Measurements from ENCODE around the gene LRRC59. TPM values are rescaled to one million over a fixed set of nuclear protein-coding genes. Genes with fewer than 3 reads are reported as not detected.
A peak's percentile ranks its signal among the peaks of the same experiment; 100 is the strongest.
"Not testable (repeated sequence)": the region's sequence is repeated elsewhere in the genome, so short reads cannot be mapped to it uniquely, and the experiment has no call there.

LRRC59 gene
- polyA plus RNA-seq, 1 donor (not counting 4 experiments of a cell fraction or from before 2014, with no cell fraction given): 152 TPM

- H3K79me2 ChIP-seq (ENCODE audit: control insufficient read depth, insufficient read depth, low read length); H3K4me2 ChIP-seq (ENCODE audit: control insufficient read depth, extremely low read depth, insufficient read depth, low read depth, low read length); H3K36me3 ChIP-seq (ENCODE audit: control insufficient read depth in 2 of 2, extremely low read depth in 1 of 2, insufficient read depth in 2 of 2, low read length in 2 of 2); H3K27me3 ChIP-seq (ENCODE audit: control insufficient read depth, extremely low read depth, insufficient read depth, low read length); H3K9me1 ChIP-seq (ENCODE audit: control insufficient read depth, extremely low read depth, insufficient read depth, low read length); DNase-seq (ENCODE audit: low read depth, low spot score); H3K27ac ChIP-seq (ENCODE audit: control insufficient read depth, insufficient read depth, low read length); FAIRE-seq; H3K9me3 ChIP-seq (ENCODE audit: control insufficient read depth, low read depth, low read length); H3K4me1 ChIP-seq (ENCODE audit: control insufficient read depth, extremely low read depth, insufficient read depth, low read length); H2AFZ ChIP-seq (ENCODE audit: control insufficient read depth, low read length); H3K9ac ChIP-seq (ENCODE audit: control insufficient read depth, extremely low read depth, insufficient read depth, low read length); dilution Hi-C loops (cut with MboI; ENCODE audit: extremely low pct_ligation_motif_present, low sequenced_read_pairs); H4K20me1 ChIP-seq (ENCODE audit: control insufficient read depth, extremely low read depth, insufficient read depth, low read length); H3K4me3 ChIP-seq (ENCODE audit: control insufficient read depth in 2 of 3, extremely low read depth in 1 of 3, insufficient read depth in 2 of 3, low read depth in 1 of 3, low read length in 3 of 3): not testable (repeated sequence)
- TF ChIP-seq, protein P1, sequence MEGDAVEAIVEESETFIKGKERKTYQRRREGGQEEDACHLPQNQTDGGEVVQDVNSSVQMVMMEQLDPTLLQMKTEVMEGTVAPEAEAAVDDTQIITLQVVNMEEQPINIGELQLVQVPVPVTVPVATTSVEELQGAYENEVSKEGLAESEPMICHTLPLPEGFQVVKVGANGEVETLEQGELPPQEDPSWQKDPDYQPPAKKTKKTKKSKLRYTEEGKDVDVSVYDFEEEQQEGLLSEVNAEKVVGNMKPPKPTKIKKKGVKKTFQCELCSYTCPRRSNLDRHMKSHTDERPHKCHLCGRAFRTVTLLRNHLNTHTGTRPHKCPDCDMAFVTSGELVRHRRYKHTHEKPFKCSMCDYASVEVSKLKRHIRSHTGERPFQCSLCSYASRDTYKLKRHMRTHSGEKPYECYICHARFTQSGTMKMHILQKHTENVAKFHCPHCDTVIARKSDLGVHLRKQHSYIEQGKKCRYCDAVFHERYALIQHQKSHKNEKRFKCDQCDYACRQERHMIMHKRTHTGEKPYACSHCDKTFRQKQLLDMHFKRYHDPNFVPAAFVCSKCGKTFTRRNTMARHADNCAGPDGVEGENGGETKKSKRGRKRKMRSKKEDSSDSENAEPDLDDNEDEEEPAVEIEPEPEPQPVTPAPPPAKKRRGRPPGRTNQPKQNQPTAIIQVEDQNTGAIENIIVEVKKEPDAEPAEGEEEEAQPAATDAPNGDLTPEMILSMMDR (optimal IDR thresholded peaks at IDR 0.05 in 1 of 3, IDR thresholded peaks at IDR 0.05 in 1 of 3, conservative IDR thresholded peaks at IDR 0.05 in 1 of 3; ENCODE audit: extremely low read depth in 1 of 3, insufficient read depth in 2 of 3, low read length in 3 of 3): peak in 1 of 3 experiments; percentile 64
These were observed 63.8 kb downstream of the LRRC59 start for GRCh38 chr17:50333291-50334057.

GRCh38 chr17:50332196-50332595 is 65.1 kb downstream of the LRRC59 start:
- H3K27me3 ChIP-seq (ENCODE audit: control insufficient read depth, extremely low read depth, insufficient read depth, low read length): no peaks in the 10 kb centered on the region
- H3K9me1 ChIP-seq (ENCODE audit: control insufficient read depth, extremely low read depth, insufficient read depth, low read length): no peaks in the 10 kb centered on the region
- H3K4me3 ChIP-seq (ENCODE audit: control insufficient read depth in 2 of 3, extremely low read depth in 1 of 3, insufficient read depth in 2 of 3, low read depth in 1 of 3, low read length in 3 of 3): no peak overlapping the region
- DNase-seq (ENCODE audit: low read depth, low spot score): no peak
- no peaks in the 10 kb centered on the region for H3K4me1 ChIP-seq (ENCODE audit: control insufficient read depth, extremely low read depth, insufficient read depth, low read length)
- H3K9ac ChIP-seq (ENCODE audit: control insufficient read depth, extremely low read depth, insufficient read depth, low read length): no peak overlapping the region
- H2AFZ ChIP-seq (ENCODE audit: control insufficient read depth, low read length): no peak overlapping the region
- no peak overlapping the region for H3K4me2 ChIP-seq (ENCODE audit: control insufficient read depth, extremely low read depth, insufficient read depth, low read depth, low read length)
- no peak for FAIRE-seq
- no peaks in the 10 kb centered on the region for H3K9me3 ChIP-seq (ENCODE audit: control insufficient read depth, low read depth, low read length)
- no peaks in the 10 kb centered on the region for H3K79me2 ChIP-seq (ENCODE audit: control insufficient read depth, insufficient read depth, low read length)
- H3K27ac ChIP-seq (ENCODE audit: control insufficient read depth, insufficient read depth, low read length): no peak overlapping the region
- TF ChIP-seq, protein P1 (optimal IDR thresholded peaks at IDR 0.05 in 1 of 3, IDR thresholded peaks at IDR 0.05 in 1 of 3, conservative IDR thresholded peaks at IDR 0.05 in 1 of 3; ENCODE audit: extremely low read depth in 1 of 3, insufficient read depth in 2 of 3, low read length in 3 of 3): no peak
- H3K36me3 ChIP-seq (ENCODE audit: control insufficient read depth in 2 of 2, extremely low read depth in 1 of 2, insufficient read depth in 2 of 2, low read length in 2 of 2): no peaks in the 10 kb centered on the region
- dilution Hi-C loops (cut with MboI; ENCODE audit: extremely low pct_ligation_motif_present, low sequenced_read_pairs): no loop called here
- H4K20me1 ChIP-seq (ENCODE audit: control insufficient read depth, extremely low read depth, insufficient read depth, low read length): no peaks in the 10 kb centered on the region

Small RNA genes lying within 50 kb of the gene (small RNA-seq; reads per million reads assigned to genes)
- 0 reads per million in 3 experiments for gene RF00019 (ENCODE audit: insufficient read length in 3 of 3, low read depth in 3 of 3, low replicate concordance in 1 of 3)

Other genes with a start within 250 kb of the LRRC59 start
- gene PPP1R9B, start 246.8 kb downstream of the LRRC59 start, polyA plus RNA-seq: 15.2 to 18.2 TPM (median 16.1 TPM) in 3 replicates
- gene SGCA, start 231.5 kb downstream of the LRRC59 start, polyA plus RNA-seq: not detected in 3 replicates
- gene COL1A1, start 195.9 kb downstream of the LRRC59 start, polyA plus RNA-seq: 0.55 to 2.3 TPM (median 1.4 TPM) in 3 replicates
- gene TMEM92, start 123.1 kb downstream of the LRRC59 start, polyA plus RNA-seq: 0.88 to 2.7 TPM (median 1.8 TPM) in 3 replicates
- 15.3 to 28.3 TPM (median 18.3 TPM) in 3 replicates for gene XYLT2, start 51.4 kb downstream of the LRRC59 start, polyA plus RNA-seq
- 106 to 130 TPM (median 123 TPM) in 3 replicates for gene MRPL27, start 24.3 kb downstream of the LRRC59 start, polyA plus RNA-seq
- gene EME1, start 24.3 kb downstream of the LRRC59 start, polyA plus RNA-seq: 1.6 to 5.6 TPM (median 4.7 TPM) in 3 replicates
- gene ACSF2, start 28.7 kb upstream of the LRRC59 start, polyA plus RNA-seq: 57.6 to 102 TPM (median 71.9 TPM) in 3 replicates
- not detected in 3 replicates for gene CHAD, start 71.4 kb upstream of the LRRC59 start, polyA plus RNA-seq
- 25.5 to 28.5 TPM (median 28.2 TPM) in 3 replicates for gene RSAD1, start 81.3 kb upstream of the LRRC59 start, polyA plus RNA-seq
- gene MYCBPAP, start 110.9 kb upstream of the LRRC59 start, polyA plus RNA-seq: 5.1 to 9.5 TPM (median 9.0 TPM) in 3 replicates
- 50.7 to 155 TPM (median 66.7 TPM) in 3 replicates for gene EPN3, start 135.2 kb upstream of the LRRC59 start, polyA plus RNA-seq
- 17.2 to 30.4 TPM (median 21.3 TPM) in 3 replicates for gene SPATA20, start 149.7 kb upstream of the LRRC59 start, polyA plus RNA-seq
- 0.06 to 0.09 TPM (median 0.07 TPM) in 3 replicates for gene CACNA1G, start 163.2 kb upstream of the LRRC59 start, polyA plus RNA-seq
- 39.6 to 61.6 TPM (median 41.7 TPM) in 3 replicates for gene ABCC3, start 237.4 kb upstream of the LRRC59 start, polyA plus RNA-seq